AG04449 (cell line): ENCODE data around the gene ARHGEF38.

ENCODE experiments used
- CTCF ChIA-PET: fragments of 350-600 bp; formaldehyde crosslinking; extraction: SDS; loops from one replicate; lab custom pipeline; 2021; ENCODE audit warnings: antibody characterized with exemption; lab: Yijun Ruan, JAX
- POLR2A ChIA-PET: fragments of 400-600, 350-600 bp; formaldehyde crosslinking; extraction: SDS; loops from one replicate; lab custom pipeline; 2020; ENCODE audit warnings: antibody characterized with exemption, inconsistent platforms; lab: Yijun Ruan, JAX
- DNase-seq: peaks from one replicate; pipeline ENCODE4 v3.0.0-alpha.2; 2010; ENCODE audit warnings: low read depth, low spot score
- H3K4me3 ChIP-seq: 2 replicates; pipeline ENCODE4 v1.5.1; 2011; ENCODE audit warnings: low read depth, mild to moderate bottlenecking, control low read depth, low read length
- CTCF ChIP-seq: IDR thresholded peaks from one replicate; pipeline ENCODE4 v1.5.1; 2011; ENCODE audit warnings: mild to moderate bottlenecking, moderate library complexity, low read length, control low read depth, inconsistent platforms; ENCODE audit not compliant: insufficient read depth; ENCODE audit errors: missing control alignments

Gene ARHGEF38

GRCh38 chr4:105551965-105552746, at the start of gene ARHGEF38:
TSS of gene ARHGEF38 (plus strand) at chr4:105552620. CDS start at chr4:105552766, 146 bp downstream.
- no peak within 1 kb of the TSS for H3K4me3 ChIP-seq
- TF ChIP-seq CTCF, result no peak
- peak; percentile 4 for DNase-seq
- ChIA-PET CTCF (no interaction called here), POLR2A (no interaction called here)

- no peak for DNase-seq
- no peak for TF ChIP-seq CTCF
- POLR2A ChIA-PET, result no interaction called here
- no peak overlapping the region for H3K4me3 ChIP-seq
- CTCF ChIA-PET, result interaction anchor here (1.3 kb wide), 1 partner anchor 17 kb away, joined by 3 read pairs; no protein-coding TSS in a partner anchor
These were observed 48.9 kb upstream of the ARHGEF38 start for GRCh38 chr4:105503484-105503883.

GRCh38 chr4:105504744-105505143, 47.7 kb upstream of the ARHGEF38 start:
- no peak overlapping the region for H3K4me3 ChIP-seq
- no peak for DNase-seq
- ChIA-PET POLR2A (no interaction called here), CTCF (no interaction called here)
- TF ChIP-seq CTCF, result no peak

- no peak for DNase-seq
- no peak overlapping the region for H3K4me3 ChIP-seq
- POLR2A ChIA-PET, result no interaction called here
- no peak for TF ChIP-seq CTCF
- CTCF ChIA-PET, result no interaction called here
These were observed 43.1 kb upstream of the ARHGEF38 start for GRCh38 chr4:105509291-105509690.

- ChIA-PET CTCF (no interaction called here), POLR2A (no interaction called here)
- no peak for DNase-seq
- TF ChIP-seq CTCF, result no peak
- H3K4me3 ChIP-seq, result no peak overlapping the region
These were observed 42.7 kb upstream of the ARHGEF38 start for GRCh38 chr4:105509714-105510113.

- CTCF ChIA-PET, result no interaction called here
- DNase-seq, result no peak
- no peak for TF ChIP-seq CTCF
- no peak overlapping the region for H3K4me3 ChIP-seq
- POLR2A ChIA-PET, result no interaction called here
These were observed 42.2 kb upstream of the ARHGEF38 start for GRCh38 chr4:105510245-105510644.
